ENCODE results near the gene ZRANB3.
"Not testable (repeated sequence)": the region's sequence is repeated elsewhere in the genome, so short reads cannot be mapped to it uniquely, and the experiment has no call there.

ZRANB3 gene

GRCh38 chr2:135317375-135317774 lies 213.6 kb downstream of the ZRANB3 start:
- TF ChIP-seq, protein P1, sequence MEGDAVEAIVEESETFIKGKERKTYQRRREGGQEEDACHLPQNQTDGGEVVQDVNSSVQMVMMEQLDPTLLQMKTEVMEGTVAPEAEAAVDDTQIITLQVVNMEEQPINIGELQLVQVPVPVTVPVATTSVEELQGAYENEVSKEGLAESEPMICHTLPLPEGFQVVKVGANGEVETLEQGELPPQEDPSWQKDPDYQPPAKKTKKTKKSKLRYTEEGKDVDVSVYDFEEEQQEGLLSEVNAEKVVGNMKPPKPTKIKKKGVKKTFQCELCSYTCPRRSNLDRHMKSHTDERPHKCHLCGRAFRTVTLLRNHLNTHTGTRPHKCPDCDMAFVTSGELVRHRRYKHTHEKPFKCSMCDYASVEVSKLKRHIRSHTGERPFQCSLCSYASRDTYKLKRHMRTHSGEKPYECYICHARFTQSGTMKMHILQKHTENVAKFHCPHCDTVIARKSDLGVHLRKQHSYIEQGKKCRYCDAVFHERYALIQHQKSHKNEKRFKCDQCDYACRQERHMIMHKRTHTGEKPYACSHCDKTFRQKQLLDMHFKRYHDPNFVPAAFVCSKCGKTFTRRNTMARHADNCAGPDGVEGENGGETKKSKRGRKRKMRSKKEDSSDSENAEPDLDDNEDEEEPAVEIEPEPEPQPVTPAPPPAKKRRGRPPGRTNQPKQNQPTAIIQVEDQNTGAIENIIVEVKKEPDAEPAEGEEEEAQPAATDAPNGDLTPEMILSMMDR (IDR thresholded peaks at IDR 0.05; ENCODE audit: low read depth, low read length) = no peak
- no peak for DNase-seq (ENCODE audit: low read depth in 2 of 2)
- no peak overlapping the region for H3K4me3 ChIP-seq (replicated peaks in 1 of 2; ENCODE audit: low read depth in 2 of 2, low read length in 2 of 2)

DNA sequence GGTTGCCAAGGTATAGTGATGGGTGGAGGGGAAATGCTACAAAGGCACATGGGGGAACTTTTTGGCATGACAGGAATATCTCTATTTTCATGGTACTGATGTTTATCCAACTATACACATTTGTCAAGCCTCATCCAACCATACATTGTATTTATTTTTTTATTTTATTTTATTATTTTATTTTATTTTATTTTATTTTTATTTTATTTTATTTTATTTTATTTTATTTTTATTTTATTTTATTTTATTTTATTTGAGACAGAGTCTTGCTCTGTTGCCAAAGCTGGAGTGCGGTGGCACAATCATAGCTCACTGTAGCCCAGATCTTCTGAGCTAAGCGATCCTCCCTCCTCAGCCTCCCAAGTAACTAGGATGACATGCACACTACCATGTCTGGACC lies 219.1 kb downstream of the ZRANB3 start:
- TF ChIP-seq, protein P1 (IDR thresholded peaks at IDR 0.05; ENCODE audit: low read depth, low read length) = no peak
- no peak overlapping the region for H3K4me3 ChIP-seq (replicated peaks in 1 of 2; ENCODE audit: low read depth in 2 of 2, low read length in 2 of 2)
- no peak for DNase-seq (ENCODE audit: low read depth in 2 of 2)

DNA sequence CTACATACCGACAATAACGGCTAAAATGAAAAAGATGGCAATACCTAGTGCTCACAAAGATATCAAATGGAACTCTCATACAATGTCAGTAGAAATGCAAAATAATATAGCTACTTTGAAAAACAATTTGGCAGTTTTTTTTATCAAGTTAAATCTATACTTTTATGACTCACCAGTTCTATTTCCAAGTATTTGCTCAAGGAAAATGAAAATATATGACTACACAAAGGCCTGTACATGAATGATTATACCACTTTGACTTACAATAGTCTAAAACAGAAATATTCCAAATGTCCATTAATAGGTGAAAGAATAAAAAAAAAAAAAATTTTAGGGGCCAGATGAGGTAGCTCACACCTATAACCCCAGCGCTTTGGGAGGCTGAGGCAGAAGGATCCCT lies 219.8 kb downstream of the ZRANB3 start:
- no peak for DNase-seq (ENCODE audit: low read depth in 2 of 2)
- H3K4me3 ChIP-seq (replicated peaks in 1 of 2; ENCODE audit: low read depth in 2 of 2, low read length in 2 of 2) = no peak overlapping the region
- TF ChIP-seq, protein P1 (IDR thresholded peaks at IDR 0.05; ENCODE audit: low read depth, low read length) = no peak

DNA sequence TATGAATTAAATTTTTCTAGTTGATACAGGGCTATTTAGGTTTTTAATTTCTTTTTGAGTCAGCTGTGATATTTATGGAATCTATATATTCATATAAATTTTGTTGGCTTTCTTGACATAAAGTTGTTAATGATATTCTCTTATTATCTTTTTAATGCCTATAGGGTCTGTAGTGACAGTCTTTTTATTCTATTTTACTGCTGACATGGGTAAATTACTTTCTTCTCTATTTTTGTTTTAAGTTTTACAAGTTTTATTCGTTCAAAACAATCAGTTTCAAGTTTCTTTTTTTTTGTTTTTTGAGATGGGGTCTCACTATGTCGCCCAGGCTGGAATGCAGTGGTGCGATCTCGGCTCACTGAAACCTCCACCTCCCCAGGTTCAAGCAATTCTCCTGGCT lies 226.3 kb downstream of the ZRANB3 start:
- TF ChIP-seq, protein P1 (IDR thresholded peaks at IDR 0.05; ENCODE audit: low read depth, low read length) = no peak
- H3K4me3 ChIP-seq (replicated peaks in 1 of 2; ENCODE audit: low read depth in 2 of 2, low read length in 2 of 2) = no peak overlapping the region
- DNase-seq (ENCODE audit: low read depth in 2 of 2) = no peak

DNA sequence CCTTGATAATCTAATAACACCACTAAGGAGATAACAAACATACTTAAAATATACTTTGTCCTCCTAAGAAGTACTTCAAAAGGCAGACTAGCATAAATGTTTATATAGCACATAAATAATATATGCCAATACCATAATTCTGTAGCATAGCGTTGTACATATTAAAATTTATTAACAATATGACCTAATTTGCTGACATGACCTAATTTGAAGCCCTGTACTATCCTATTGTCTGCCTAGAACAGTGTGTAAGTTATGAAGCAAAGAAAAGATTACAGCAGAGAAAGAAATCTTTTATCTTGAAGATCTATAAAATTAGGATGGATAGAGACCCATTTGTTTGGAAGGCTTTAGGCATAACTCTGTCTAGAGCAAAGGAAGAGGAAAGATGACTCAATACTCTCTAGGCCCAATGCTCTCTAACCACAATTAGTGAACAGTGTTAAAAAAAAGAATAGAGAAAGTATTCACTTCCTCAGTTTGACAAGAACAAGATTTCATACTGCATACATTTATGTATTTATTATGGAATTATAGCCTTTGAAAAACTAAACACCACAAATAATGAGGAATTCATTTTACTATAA lies 231.3 kb downstream of the ZRANB3 start:
- peak; percentile 5 to 42 for DNase-seq (ENCODE audit: low read depth in 2 of 2)
- TF ChIP-seq, protein P1 (IDR thresholded peaks at IDR 0.05; ENCODE audit: low read depth, low read length) = no peak
- H3K4me3 ChIP-seq (replicated peaks in 1 of 2; ENCODE audit: low read depth in 2 of 2, low read length in 2 of 2) = no peak overlapping the region

GRCh38 chr2:135299165-135299564 lies 231.9 kb downstream of the ZRANB3 start:
- no peak overlapping the region for H3K4me3 ChIP-seq (replicated peaks in 1 of 2; ENCODE audit: low read depth in 2 of 2, low read length in 2 of 2)
- TF ChIP-seq, protein P1 (IDR thresholded peaks at IDR 0.05; ENCODE audit: low read depth, low read length) = no peak
- DNase-seq (ENCODE audit: low read depth in 2 of 2) = no peak

- not testable (repeated sequence) for H3K4me3 ChIP-seq (replicated peaks in 1 of 2; ENCODE audit: low read depth in 2 of 2, low read length in 2 of 2); DNase-seq (ENCODE audit: low read depth in 2 of 2)
These were observed 243.9 kb downstream of the ZRANB3 start for GRCh38 chr2:135287121-135287520.
